Measurements from ENCODE around the gene ALX3.

ALX3 gene

DNA sequence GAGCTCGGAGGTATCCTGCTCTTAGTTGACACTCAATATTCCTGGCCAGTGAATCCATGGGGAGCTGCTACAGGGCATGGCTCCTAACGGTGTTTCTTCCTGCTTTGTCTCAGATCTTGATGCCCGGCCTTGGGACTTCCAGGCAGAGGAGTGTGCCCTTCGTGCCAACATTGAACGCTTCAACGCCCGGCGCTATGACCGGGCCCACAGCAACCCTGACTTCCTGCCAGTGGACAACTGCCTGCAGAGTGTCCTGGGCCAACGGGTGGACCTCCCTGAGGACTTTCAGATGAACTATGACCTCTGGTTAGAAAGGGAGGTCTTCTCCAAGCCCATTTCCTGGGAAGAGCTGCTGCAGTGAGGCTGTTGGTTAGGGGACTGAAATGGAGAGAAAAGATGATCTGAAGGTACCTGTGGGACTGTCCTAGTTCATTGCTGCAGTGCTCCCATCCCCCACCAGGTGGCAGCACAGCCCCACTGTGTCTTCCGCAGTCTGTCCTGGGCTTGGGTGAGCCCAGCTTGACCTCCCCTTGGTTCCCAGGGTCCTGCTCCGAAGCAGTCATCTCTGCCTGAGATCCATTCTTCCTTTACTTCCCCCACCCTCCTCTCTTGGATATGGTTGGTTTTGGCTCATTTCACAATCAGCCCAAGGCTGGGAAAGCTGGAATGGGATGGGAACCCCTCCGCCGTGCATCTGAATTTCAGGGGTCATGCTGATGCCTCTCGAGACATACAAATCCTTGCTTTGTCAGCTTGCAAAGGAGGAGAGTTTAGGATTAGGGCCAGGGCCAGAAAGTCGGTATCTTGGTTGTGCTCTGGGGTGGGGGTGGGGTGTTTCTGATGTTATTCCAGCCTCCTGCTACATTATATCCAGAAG, 16.7 kb downstream of the ALX3 start:
- peak; percentile 99 for TF ChIP-seq CTCF (conservative IDR thresholded peaks at IDR 0.05; ENCODE audit: low read depth, low read length)
- H3K4me3 ChIP-seq (ENCODE audit: low read length) = no peak overlapping the region
- DNase-seq (ENCODE audit: low read depth) = no peak

DNA sequence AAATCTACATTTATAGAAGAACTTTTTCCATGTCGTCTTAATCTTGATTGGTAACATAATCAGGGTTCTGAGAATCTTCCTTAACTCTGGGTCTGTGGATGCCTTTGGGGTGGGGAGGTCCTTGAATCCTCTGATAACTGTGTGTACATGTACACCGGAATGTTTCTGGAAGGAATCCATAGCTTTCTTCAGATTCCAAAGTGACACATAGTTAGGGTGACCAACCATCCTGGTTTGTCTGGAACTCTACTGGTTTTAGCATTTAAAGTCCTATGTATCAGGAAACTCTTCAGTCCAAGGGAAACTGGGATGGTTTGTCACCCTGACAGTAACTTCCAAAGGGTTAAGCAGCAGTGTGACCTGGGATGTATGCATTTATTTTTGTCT, 19.2 kb downstream of the ALX3 start:
- TF ChIP-seq CTCF (conservative IDR thresholded peaks at IDR 0.05; ENCODE audit: low read depth, low read length) = no peak
- H3K4me3 ChIP-seq (ENCODE audit: low read length) = no peak overlapping the region
- no peak for DNase-seq (ENCODE audit: low read depth)

DNA sequence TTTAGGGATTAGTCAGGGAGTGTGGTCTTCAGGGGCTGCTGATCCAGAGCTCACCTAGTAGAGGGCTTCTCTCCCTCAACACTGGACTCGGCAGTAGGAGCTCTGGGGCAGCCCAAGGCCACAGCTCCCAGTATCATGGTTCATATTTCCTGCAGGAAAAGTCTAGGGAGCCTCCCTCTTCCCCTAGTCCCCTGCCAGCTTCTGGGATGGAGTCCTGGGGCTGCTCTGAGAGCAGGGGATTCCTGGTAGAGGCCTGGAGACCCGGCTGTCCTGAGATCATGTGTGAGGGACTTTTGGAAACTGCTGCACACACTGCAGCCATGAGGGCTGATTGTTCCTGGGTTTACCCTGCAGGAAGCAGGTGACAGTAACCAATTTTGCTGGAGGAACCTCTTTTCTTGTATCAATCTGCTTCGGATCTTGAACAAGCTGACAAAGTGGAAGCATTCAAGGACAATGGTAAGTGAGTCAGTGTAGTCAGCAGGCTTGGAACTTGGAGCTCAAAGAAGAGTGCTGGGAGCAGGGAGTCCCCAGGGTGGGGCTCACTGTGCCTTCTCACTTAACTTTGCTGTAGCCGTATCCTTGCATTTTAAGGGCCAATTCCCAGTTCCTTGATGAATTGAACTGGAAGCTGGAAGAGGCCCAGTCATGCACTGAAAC, 19.7 kb downstream of the ALX3 start:
- no peak overlapping the region for H3K4me3 ChIP-seq (ENCODE audit: low read length)
- TF ChIP-seq CTCF (conservative IDR thresholded peaks at IDR 0.05; ENCODE audit: low read depth, low read length) = no peak
- DNase-seq (ENCODE audit: low read depth) = no peak

DNA sequence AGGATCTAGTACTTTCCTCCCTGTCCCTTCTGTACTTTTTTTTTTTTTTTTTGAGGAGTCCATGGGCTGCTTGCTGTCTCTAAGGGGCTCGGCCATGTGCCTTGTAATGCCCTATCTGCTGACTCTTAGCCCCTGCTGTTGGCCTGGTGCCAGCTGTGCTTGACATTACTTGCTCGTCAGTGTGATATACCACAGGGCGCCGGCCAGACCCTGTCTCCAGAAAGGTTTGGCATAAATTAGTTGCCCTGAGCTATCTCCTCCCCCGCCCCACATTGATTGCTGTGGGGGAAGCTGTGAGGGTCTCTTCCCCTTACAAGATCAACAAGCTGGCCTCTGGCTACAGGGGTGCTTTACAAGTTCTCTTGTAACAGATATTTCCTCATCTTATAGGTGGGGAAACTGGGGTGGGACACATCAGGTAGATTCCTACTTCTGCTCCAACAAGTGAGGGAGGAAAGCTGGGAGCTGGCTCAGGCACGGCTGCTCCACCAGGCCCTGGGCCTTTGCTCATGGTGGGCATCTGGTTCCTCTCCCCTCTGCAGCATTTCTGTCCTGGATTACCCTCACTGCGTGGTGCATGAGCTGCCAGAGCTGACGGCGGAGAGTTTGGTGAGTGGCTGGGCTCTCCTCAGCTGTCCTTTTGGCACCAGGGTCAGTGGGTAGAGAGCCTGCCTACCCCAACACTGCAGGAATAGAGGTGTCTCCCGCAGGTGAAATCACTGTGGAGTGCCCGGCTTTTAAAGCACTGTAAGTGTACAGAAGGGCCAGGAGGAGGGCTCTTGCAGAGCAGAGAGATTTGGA, 20.5 kb downstream of the ALX3 start:
- TF ChIP-seq CTCF (conservative IDR thresholded peaks at IDR 0.05; ENCODE audit: low read depth, low read length) = no peak

GRCh38 chr1:110048923-110049601, 21.4 kb downstream of the ALX3 start:
- DNase-seq (ENCODE audit: low read depth) = no peak
- TF ChIP-seq CTCF (conservative IDR thresholded peaks at IDR 0.05; ENCODE audit: low read depth, low read length) = no peak
- H3K4me3 ChIP-seq (ENCODE audit: low read length) = no peak overlapping the region

More for the DNA sequence above, 20.5 kb downstream of the ALX3 start:
- H3K4me3 ChIP-seq (ENCODE audit: low read length) = no peak overlapping the region
- no peak for DNase-seq (ENCODE audit: low read depth)

GRCh38 chr1:110048240-110048639, 22.2 kb downstream of the ALX3 start:
- TF ChIP-seq CTCF (conservative IDR thresholded peaks at IDR 0.05; ENCODE audit: low read depth, low read length) = no peak
- DNase-seq (ENCODE audit: low read depth) = no peak
- no peak overlapping the region for H3K4me3 ChIP-seq (ENCODE audit: low read length)

Data from retinal pigment epithelial cell (primary cell).